SJSA1 (cell line): ENCODE measurements around the gene GRAMD2A. TPM values are rescaled to one million over a fixed set of nuclear protein-coding genes. Genes with fewer than 3 reads are reported as not detected.

Experiments used
- DNase-seq, 2 experiments: peaks; one replicate each; pipeline ENCODE4 v3.0.0-alpha.2; 2015 to 2020; ENCODE audit warnings: low spot score in 2 of 2, low read depth in 1 of 2
- H3K27ac ChIP-seq: fragments of 250-450 bp; sonication (Bioruptor Pico); 2 replicates; pipeline ENCODE4 v1.5.1; 2020; ENCODE audit warnings: mild to moderate bottlenecking, moderate library complexity
- H3K27me3 ChIP-seq: fragments of 250-450 bp; sonication (Bioruptor Pico); replicated peaks from 2 replicates; pipeline ENCODE4 v1.5.1; 2020; ENCODE audit warnings: mild to moderate bottlenecking, moderate library complexity
- H3K36me3 ChIP-seq: fragments of 250-450 bp; sonication (Bioruptor Pico); 2 replicates; pipeline ENCODE4 v1.5.1; 2020; ENCODE audit warnings: mild to moderate bottlenecking
- H3K4me1 ChIP-seq: fragments of 250-450 bp; sonication (Bioruptor Pico); replicated peaks from 2 replicates; pipeline ENCODE4 v1.6.1; 2021; ENCODE audit warnings: mild to moderate bottlenecking
- H3K4me3 ChIP-seq: fragments of 250-450 bp; sonication (Bioruptor Pico); 2 replicates; pipeline ENCODE4 v1.5.1; 2020; ENCODE audit warnings: mild to moderate bottlenecking
- H3K9me3 ChIP-seq: fragments of 250-450 bp; sonication (Bioruptor Pico); replicated peaks from 2 replicates; pipeline ENCODE4 v1.5.1; 2020; ENCODE audit warnings: mild to moderate bottlenecking
- total RNA-seq: library from RNA; depleted of rRNA; stranded (reverse); fragments of >200 nt; shearing (Covaris generic); gene quantifications from 2 replicates; pipeline ENCODE4 v1.2.3, GENCODE V29; 2014

GRAMD2A gene
- total RNA-seq, 1 experiment from 2014 or later: not detected

DNA sequence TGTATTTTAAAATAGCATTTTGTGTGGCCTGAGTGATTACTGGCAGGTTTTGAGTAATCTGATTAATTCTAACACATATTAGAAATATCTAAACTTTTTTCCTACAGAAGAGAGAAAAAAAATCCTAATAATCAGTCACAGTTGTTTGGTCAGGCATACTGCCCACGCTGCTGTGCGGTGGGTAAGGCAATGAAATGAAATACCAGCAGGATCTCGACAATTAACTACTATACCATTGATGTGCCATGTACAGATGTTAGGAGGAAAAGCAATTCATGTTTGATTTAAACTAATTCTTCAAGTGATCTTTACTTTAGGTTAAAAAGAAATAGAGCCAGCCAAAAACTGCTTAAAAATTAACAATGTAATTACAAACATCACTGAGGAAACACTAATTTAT, 5.2 kb downstream of the GRAMD2A start:
- Histone ChIP-seq H3K36me3 (no peaks in the 10 kb centered on the region), H3K27ac (no peak overlapping the region), H3K4me3 (no peak overlapping the region), H3K9me3 (no peaks in the 10 kb centered on the region), H3K4me1 (peaks cover 4% of the 10 kb centered on the region), H3K27me3 (peaks cover 6% of the 10 kb centered on the region; the same call in 1 of the 2 replicates)
- no peak for DNase-seq

- Histone ChIP-seq H3K27ac (no peak overlapping the region), H3K9me3 (no peaks in the 10 kb centered on the region), H3K4me1 (peaks cover 4% of the 10 kb centered on the region), H3K27me3 (peaks cover 16% of the 10 kb centered on the region; the same call in 1 of the 2 replicates), H3K36me3 (no peaks in the 10 kb centered on the region), H3K4me3 (no peak overlapping the region)
- no peak for DNase-seq
Measured at GRCh38 chr15:72189250-72189902, 8.2 kb downstream of the GRAMD2A start.

DNA sequence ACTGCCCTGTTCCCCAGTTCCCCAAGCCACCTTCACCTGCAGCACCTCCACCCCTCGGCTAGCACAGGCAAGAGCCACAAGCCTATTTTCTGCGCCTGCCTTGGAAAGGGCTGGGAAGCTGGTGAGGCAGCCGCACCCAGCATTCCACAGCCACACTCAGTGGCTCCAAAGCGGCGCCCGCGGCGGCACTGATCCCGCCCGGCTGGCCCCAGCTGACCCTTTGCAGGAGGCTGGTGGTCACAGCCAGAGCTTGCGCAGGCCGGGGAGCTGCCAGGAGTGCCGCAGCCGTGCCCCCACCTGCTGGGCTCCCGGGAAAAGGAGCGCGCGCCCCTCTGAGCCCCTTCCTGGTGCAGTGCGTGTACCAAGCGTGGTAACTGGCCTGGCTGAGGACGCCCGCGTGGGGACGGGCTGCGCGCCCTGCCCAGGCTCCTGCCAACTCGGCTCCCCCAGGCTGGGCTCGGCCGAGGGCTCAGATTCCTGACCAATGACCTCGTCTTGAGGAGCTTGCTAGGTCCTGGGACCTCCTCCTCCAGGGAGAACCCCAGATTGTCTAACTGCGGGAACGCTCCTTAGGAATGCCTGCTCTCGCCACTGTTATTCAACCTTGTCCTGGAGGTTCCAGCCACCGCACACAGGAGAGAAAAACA, 13.3 kb downstream of the GRAMD2A start:
- peak overlapping the region; percentile 17 for H3K4me3 ChIP-seq
- no peaks in the 10 kb centered on the region for H3K36me3 ChIP-seq
- H3K27me3 ChIP-seq: peaks cover 13% of the 10 kb centered on the region
- no peaks in the 10 kb centered on the region for H3K9me3 ChIP-seq
- peak; percentile 47 to 63 for DNase-seq
- peaks cover 12% of the 10 kb centered on the region for H3K4me1 ChIP-seq
- no peak overlapping the region for H3K27ac ChIP-seq

DNA sequence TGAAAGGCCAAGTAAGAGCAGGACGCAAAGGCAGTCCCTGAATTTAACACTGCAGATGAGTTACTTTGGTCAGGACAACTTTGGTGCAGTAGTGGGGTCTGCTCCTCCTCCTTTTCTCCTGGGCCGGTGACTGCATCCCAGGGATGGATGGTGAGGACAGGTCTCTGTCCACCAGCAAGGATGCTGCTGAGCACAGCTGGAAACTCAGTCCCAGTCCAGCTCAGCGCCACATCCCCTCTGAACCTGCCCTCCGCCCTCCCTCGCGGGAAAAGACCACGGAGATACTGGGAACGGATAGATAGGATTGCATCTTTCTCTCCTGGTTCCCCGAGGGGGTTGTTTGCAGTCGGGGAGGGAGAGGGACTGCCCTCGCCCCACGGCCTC, 13.8 kb downstream of the GRAMD2A start:
- Histone ChIP-seq H3K27me3 (peaks cover 9% of the 10 kb centered on the region), H3K9me3 (no peaks in the 10 kb centered on the region), H3K4me1 (peaks cover 12% of the 10 kb centered on the region), H3K27ac (no peak overlapping the region), H3K36me3 (no peaks in the 10 kb centered on the region), H3K4me3 (no peak overlapping the region)
- no peak for DNase-seq

DNA sequence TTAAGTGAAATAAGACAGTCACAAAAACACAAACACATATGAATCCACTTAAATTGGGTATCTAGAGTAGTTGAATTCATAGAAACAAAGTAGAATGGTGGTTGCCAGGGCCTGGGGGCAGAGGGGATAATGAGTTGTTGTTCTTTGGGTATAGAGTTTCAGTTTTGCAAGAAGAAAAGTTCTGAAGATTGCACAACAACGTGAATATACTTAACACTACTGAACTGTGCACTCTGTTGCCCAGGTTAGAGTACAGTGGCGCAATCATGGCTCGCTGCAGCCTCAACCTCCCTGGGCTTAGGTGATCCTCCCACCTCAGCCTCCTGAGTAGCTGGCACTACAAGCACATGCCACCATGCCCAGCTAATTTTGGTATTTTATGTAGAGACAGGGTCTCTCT, 14.9 kb downstream of the GRAMD2A start:
- no peaks in the 10 kb centered on the region for H3K36me3 ChIP-seq
- H3K27me3 ChIP-seq: peaks cover 9% of the 10 kb centered on the region
- peaks cover 12% of the 10 kb centered on the region for H3K4me1 ChIP-seq
- H3K27ac ChIP-seq: no peak overlapping the region
- H3K4me3 ChIP-seq: no peak overlapping the region
- no peak for DNase-seq
- H3K9me3 ChIP-seq: no peaks in the 10 kb centered on the region

GRCh38 chr15:72182244-72182643, 15.3 kb downstream of the GRAMD2A start:
- Histone ChIP-seq H3K9me3 (no peaks in the 10 kb centered on the region), H3K27me3 (peaks cover 9% of the 10 kb centered on the region), H3K27ac (no peak overlapping the region), H3K4me1 (peaks cover 12% of the 10 kb centered on the region), H3K36me3 (no peaks in the 10 kb centered on the region), H3K4me3 (no peak overlapping the region)
- DNase-seq: no peak

DNA sequence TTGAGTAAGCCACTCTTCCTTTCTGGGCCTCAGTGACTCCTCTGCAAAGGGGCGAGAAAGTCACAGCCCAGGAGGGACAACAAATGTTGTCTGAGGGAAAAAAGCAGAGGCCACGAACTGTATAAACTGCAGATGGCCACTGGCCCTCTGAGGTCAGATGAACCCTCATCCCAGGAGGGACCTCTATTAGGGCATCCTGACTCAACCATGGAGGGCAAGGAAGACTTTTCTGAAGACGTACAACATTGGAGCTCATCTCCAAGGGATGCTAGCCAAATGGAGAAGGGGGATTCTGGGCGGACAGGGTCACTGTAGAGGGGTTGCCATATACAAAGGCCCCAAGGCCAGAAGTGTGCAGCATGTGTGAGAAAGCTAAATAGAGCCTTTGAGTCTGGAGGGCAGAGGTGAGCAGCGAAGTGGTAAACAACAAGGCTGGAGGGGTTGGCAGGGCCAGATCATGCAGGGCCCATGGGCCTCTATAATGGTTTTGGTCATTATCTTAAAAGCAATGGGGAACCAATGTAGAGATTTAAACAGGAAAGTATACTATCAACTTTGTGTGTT, 16.7 kb downstream of the GRAMD2A start:
- no peak for DNase-seq
- no peak overlapping the region for H3K27ac ChIP-seq
- no peak overlapping the region for H3K4me3 ChIP-seq

DNA sequence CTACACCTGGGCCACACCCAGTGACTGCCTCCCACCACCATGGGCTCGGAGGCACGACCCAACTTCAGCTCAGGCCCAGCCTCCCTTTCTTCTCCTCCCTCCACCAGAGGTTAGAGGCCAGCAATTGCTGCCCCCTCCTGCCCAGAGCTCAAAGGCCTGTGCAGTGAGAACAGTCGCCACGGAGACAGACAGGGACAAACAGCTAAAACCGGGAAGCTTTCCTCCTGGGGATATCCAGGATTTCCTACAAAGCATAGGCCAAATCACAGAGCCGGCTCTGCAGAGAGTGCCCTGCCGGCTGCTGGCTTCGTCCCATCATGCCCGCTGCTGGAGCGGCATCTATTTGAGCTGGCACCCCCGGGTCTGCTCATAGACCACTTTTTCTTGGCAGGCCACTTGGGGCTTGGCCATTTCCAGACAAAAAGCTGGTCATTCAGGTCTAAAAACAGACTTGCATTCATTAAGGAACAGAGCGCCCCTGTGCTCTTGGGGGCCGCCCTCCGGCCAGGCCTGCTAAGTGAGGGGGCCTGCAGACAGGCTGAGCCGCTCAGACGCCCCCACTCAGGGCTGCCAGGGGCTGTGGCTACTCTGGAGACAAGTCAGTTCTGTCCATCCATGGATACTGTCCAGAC, 17.5 kb downstream of the GRAMD2A start:
- Histone ChIP-seq H3K27ac (no peak overlapping the region), H3K9me3 (no peaks in the 10 kb centered on the region), H3K27me3 (peaks cover 6% of the 10 kb centered on the region), H3K4me1 (peaks cover 12% of the 10 kb centered on the region), H3K36me3 (no peaks in the 10 kb centered on the region), H3K4me3 (no peak overlapping the region)
- no peak for DNase-seq

More for the DNA sequence above, 16.7 kb downstream of the GRAMD2A start:
- Histone ChIP-seq H3K36me3 (no peaks in the 10 kb centered on the region), H3K4me1 (peaks cover 12% of the 10 kb centered on the region), H3K27me3 (peaks cover 9% of the 10 kb centered on the region), H3K9me3 (no peaks in the 10 kb centered on the region)

- no peaks in the 10 kb centered on the region; the same call in 1 of the 2 replicates for H3K27me3 ChIP-seq
- H3K9me3 ChIP-seq: no peaks in the 10 kb centered on the region
- DNase-seq: no peak
- H3K4me1 ChIP-seq: peaks cover 5% of the 10 kb centered on the region
- no peak overlapping the region for H3K27ac ChIP-seq
- no peaks in the 10 kb centered on the region for H3K36me3 ChIP-seq
- no peak overlapping the region for H3K4me3 ChIP-seq
Measured at GRCh38 chr15:72178976-72179585, 18.5 kb downstream of the GRAMD2A start.

- no peaks in the 10 kb centered on the region for H3K9me3 ChIP-seq
- H3K27ac ChIP-seq: no peak overlapping the region
- no peak for DNase-seq
- no peak overlapping the region for H3K4me3 ChIP-seq
- no peaks in the 10 kb centered on the region for H3K36me3 ChIP-seq
- H3K4me1 ChIP-seq: no peaks in the 10 kb centered on the region
- H3K27me3 ChIP-seq: no peaks in the 10 kb centered on the region
Measured at GRCh38 chr15:72176743-72177142, 20.8 kb downstream of the GRAMD2A start.

DNA sequence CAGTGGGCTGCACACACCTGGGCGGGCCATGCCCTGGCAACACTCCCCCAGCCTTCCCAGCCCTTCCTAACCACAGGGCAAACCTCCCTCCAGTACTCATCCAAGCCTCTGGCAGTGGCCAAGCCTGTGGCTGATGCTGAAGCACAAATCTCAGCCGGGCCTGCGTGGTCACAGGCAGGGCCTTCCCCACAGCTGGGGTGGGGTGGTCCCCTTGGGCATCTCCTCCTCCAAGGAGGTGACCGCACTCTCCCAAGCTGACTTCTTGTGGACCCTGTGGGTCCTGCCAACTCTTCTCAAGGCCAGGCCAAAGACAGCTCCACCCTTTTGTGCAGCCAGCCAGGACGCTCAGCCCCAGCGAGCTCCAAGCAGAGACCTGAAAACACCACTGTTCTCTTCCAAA, 21.4 kb downstream of the GRAMD2A start:
- Histone ChIP-seq H3K4me3 (no peak overlapping the region), H3K27me3 (no peaks in the 10 kb centered on the region), H3K36me3 (no peaks in the 10 kb centered on the region), H3K4me1 (no peaks in the 10 kb centered on the region), H3K9me3 (no peaks in the 10 kb centered on the region), H3K27ac (no peak overlapping the region)
- DNase-seq: no peak

- no peak overlapping the region for H3K4me3 ChIP-seq
- no peaks in the 10 kb centered on the region for H3K36me3 ChIP-seq
- no peaks in the 10 kb centered on the region for H3K4me1 ChIP-seq
- H3K27me3 ChIP-seq: no peaks in the 10 kb centered on the region
- DNase-seq: no peak
- H3K27ac ChIP-seq: no peak overlapping the region
- no peaks in the 10 kb centered on the region for H3K9me3 ChIP-seq
Measured at GRCh38 chr15:72175186-72176044, 22.2 kb downstream of the GRAMD2A start.

- no peak overlapping the region for H3K27ac ChIP-seq
- H3K9me3 ChIP-seq: no peaks in the 10 kb centered on the region
- no peak for DNase-seq
- H3K36me3 ChIP-seq: no peaks in the 10 kb centered on the region
- H3K4me1 ChIP-seq: no peaks in the 10 kb centered on the region
- H3K27me3 ChIP-seq: no peaks in the 10 kb centered on the region
- H3K4me3 ChIP-seq: no peak overlapping the region
Measured at GRCh38 chr15:72174551-72175165, 22.9 kb downstream of the GRAMD2A start.
